ENCODE data around the gene ZNF799. TPM values are rescaled to one million over a fixed set of nuclear protein-coding genes. Genes with fewer than 3 reads are reported as not detected.
"Not testable (repeated sequence)": the region's sequence is repeated elsewhere in the genome, so short reads cannot be mapped to it uniquely, and the experiment has no call there.

ZNF799 gene
- total RNA-seq, 1 donor from 2014 or later, result 8.7 TPM

- Histone ChIP-seq H3K4me2 (peak within 1 kb of the TSS; percentile 76), H3K79me2 (ENCODE audit: low read depth) (peaks cover 23% of the 10 kb centered on the region), H3K27me3 (no peaks in the 10 kb centered on the region), H3K36me3 (no peaks in the 10 kb centered on the region), H3K9ac (peak within 1 kb of the TSS; percentile 64), H3K9me3 (ENCODE audit: low read depth) (peaks cover 2% of the 10 kb centered on the region), H3F3A (ENCODE audit: low read depth) (peaks cover 7% of the 10 kb centered on the region), H3K27ac (peak within 1 kb of the TSS; percentile 88), H3K4me3 (peak within 1 kb of the TSS; percentile 92), H3K4me1 (no peaks in the 10 kb centered on the region), H4K20me1 (ENCODE audit: low read depth) (no peaks in the 10 kb centered on the region), H2AFZ (replicated peaks) (peak within 1 kb of the TSS; percentile 80)
- Mint-ChIP-seq H3K4me1 (peaks cover 6% of the 10 kb centered on the region), H3K9me3 (peaks cover 51% of the 10 kb centered on the region), H3K27ac (peak within 1 kb of the TSS; percentile 98), H3K27me3 (ENCODE audit: insufficient read depth, low read depth) (no peaks in the 10 kb centered on the region), H3K4me3 (peak within 1 kb of the TSS; percentile 99), H3K36me3 (peaks cover 18% of the 10 kb centered on the region)
- DNase-seq (ENCODE audit: low spot score), result peak; percentile 98
- TF ChIP-seq EZH2 (IDR thresholded peaks at IDR 0.05) (no peak), CTCF (IDR thresholded peaks at IDR 0.05) (peak; percentile 20)
Measured at GRCh38 chr19:12440541-12441316, 39.7 kb upstream of the ZNF799 start, which contains the start of gene ZNF443. Gene ZNF443, minus strand, starts transcription at chr19:12441021. Its CDS starts 107 bp downstream, at chr19:12440914.

- peak overlapping the region; percentile 88 for H3K27ac ChIP-seq
- H2AFZ ChIP-seq (replicated peaks), result peak overlapping the region; percentile 80
- H3K79me2 ChIP-seq (ENCODE audit: low read depth), result peaks cover 23% of the 10 kb centered on the region
- Mint-ChIP-seq H3K4me3 (peak overlapping the region; percentile 99), H3K9me3 (peaks cover 53% of the 10 kb centered on the region), H3K36me3 (peaks cover 18% of the 10 kb centered on the region), H3K27ac (peak overlapping the region; percentile 72)
- peak overlapping the region; percentile 76 for H3K4me2 ChIP-seq
- peak overlapping the region; percentile 92 for H3K4me3 ChIP-seq
- not testable (repeated sequence) for H3K4me1 Mint-ChIP-seq; H3K27me3 Mint-ChIP-seq (ENCODE audit: insufficient read depth, low read depth); H3K36me3 ChIP-seq; H3F3A ChIP-seq (ENCODE audit: low read depth); H3K27me3 ChIP-seq; H4K20me1 ChIP-seq (ENCODE audit: low read depth); H3K4me1 ChIP-seq; H3K9me3 ChIP-seq (ENCODE audit: low read depth)
- peak overlapping the region; percentile 64 for H3K9ac ChIP-seq
- DNase-seq (ENCODE audit: low spot score), result peak; percentile 61
Measured at GRCh38 chr19:12439686-12440540, 38.8 kb upstream of the ZNF799 start.

- H3K27ac Mint-ChIP-seq; H3K4me3 Mint-ChIP-seq; H3K27me3 ChIP-seq; H3F3A ChIP-seq (ENCODE audit: low read depth); H3K9me3 ChIP-seq (ENCODE audit: low read depth); H3K27ac ChIP-seq; H3K79me2 ChIP-seq (ENCODE audit: low read depth); DNase-seq (ENCODE audit: low spot score); H4K20me1 ChIP-seq (ENCODE audit: low read depth); H2AFZ ChIP-seq (replicated peaks); H3K4me2 ChIP-seq; H3K9ac ChIP-seq; H3K27me3 Mint-ChIP-seq (ENCODE audit: insufficient read depth, low read depth); H3K4me1 Mint-ChIP-seq; H3K4me1 ChIP-seq; H3K4me3 ChIP-seq: not testable (repeated sequence)
- Mint-ChIP-seq H3K36me3 (peaks cover 62% of the 10 kb centered on the region), H3K9me3 (peaks cover 58% of the 10 kb centered on the region)
- H3K36me3 ChIP-seq, result peaks cover 14% of the 10 kb centered on the region
Measured at GRCh38 chr19:12430726-12431299, 29.7 kb upstream of the ZNF799 start.

GRCh38 chr19:12425888-12426274 is 24.8 kb upstream of the ZNF799 start:
- no peak overlapping the region for H3K27ac ChIP-seq
- H3K36me3 ChIP-seq, result peaks cover 5% of the 10 kb centered on the region
- H2AFZ ChIP-seq (replicated peaks), result no peak overlapping the region
- Mint-ChIP-seq H3K27ac (no peak overlapping the region), H3K9me3 (peaks cover 66% of the 10 kb centered on the region), H3K36me3 (peaks cover 67% of the 10 kb centered on the region), H3K4me3 (no peak overlapping the region), H3K27me3 (ENCODE audit: insufficient read depth, low read depth) (peaks cover 4% of the 10 kb centered on the region), H3K4me1 (no peaks in the 10 kb centered on the region)
- TF ChIP-seq EZH2 (IDR thresholded peaks at IDR 0.05), result no peak
- no peak for TF ChIP-seq CTCF (IDR thresholded peaks at IDR 0.05)
- no peak for TF ChIP-seq EZH2phosphoT487 (IDR thresholded peaks at IDR 0.05)
- H3K4me1 ChIP-seq, result no peaks in the 10 kb centered on the region
- H3K4me2 ChIP-seq, result no peak overlapping the region
- H3K9me3 ChIP-seq (ENCODE audit: low read depth), result peaks cover 3% of the 10 kb centered on the region
- H3F3A ChIP-seq (ENCODE audit: low read depth), result no peaks in the 10 kb centered on the region
- no peaks in the 10 kb centered on the region for H4K20me1 ChIP-seq (ENCODE audit: low read depth)
- H3K4me3 ChIP-seq, result no peak overlapping the region
- H3K27me3 ChIP-seq, result no peaks in the 10 kb centered on the region
- no peaks in the 10 kb centered on the region for H3K79me2 ChIP-seq (ENCODE audit: low read depth)
- no peak for DNase-seq (ENCODE audit: low spot score)
- no peak overlapping the region for H3K9ac ChIP-seq

All from neural progenitor cell (in vitro differentiated cells).